Uterus (tissue), 4 donors: ENCODE data around the gene TOMM40. TPM values are rescaled to one million over a fixed set of nuclear protein-coding genes. Genes with fewer than 3 reads are reported as not detected.
"Not testable (repeated sequence)": the region's sequence is repeated elsewhere in the genome, so short reads cannot be mapped to it uniquely, and the experiment has no call there.

Experiments used
- DNase-seq, 2 donors: peaks; one replicate each; pipeline ENCODE4 v3.0.0-alpha.2; 2019 to 2020
- H3K27ac ChIP-seq, 2 donors: fragments of 200-600 bp; sonication (generic); 1 replicate in 1 of 2; 2 replicates in 1 of 2; pipeline ENCODE4 v1.5.1; 2016 to 2018
- H3K27me3 ChIP-seq, 2 donors: fragments of 200-600 bp; sonication (generic); one replicate each; pipeline ENCODE4 v1.5.1; 2018 to 2019; ENCODE audit warnings: control low read depth in 1 of 2
- H3K36me3 ChIP-seq, 2 donors: fragments of 200-600 bp; sonication (generic); one replicate each; pipeline ENCODE4 v1.5.1; 2019; ENCODE audit warnings: control low read depth in 1 of 2
- H3K4me1 ChIP-seq, 2 donors: fragments of 200-600 bp; sonication (generic); one replicate each; pipeline ENCODE4 v1.5.1; 2018 to 2019; ENCODE audit warnings: control low read depth in 1 of 2
- H3K4me3 ChIP-seq, 2 donors: fragments of 200-600 bp; sonication (generic); 1 replicate in 1 of 2; 2 replicates in 1 of 2; pipeline ENCODE4 v1.5.1; 2018 to 2019; ENCODE audit warnings: mild to moderate bottlenecking in 1 of 2
- H3K9me3 ChIP-seq, 2 donors: fragments of 200-600 bp; sonication (generic); one replicate each; pipeline ENCODE4 v1.5.1; 2019; ENCODE audit warnings: control low read depth in 1 of 2
- POLR2A ChIP-seq, 2 donors: fragments of 450-650 bp; IDR thresholded peaks; one replicate each; pipeline ENCODE4 v1.6.1; 2016; ENCODE audit warnings: antibody characterized with exemption in 2 of 2, mild to moderate bottlenecking in 1 of 2, moderate library complexity in 1 of 2
- intact Hi-C: fragments of 100-400 bp; cut with DNase I; formaldehyde crosslinking; loops from one replicate; pipeline ENCODE4 v1.15.1; 2023; ENCODE audit warnings: low total_unique reads
- total RNA-seq, 4 donors: library from RNA; depleted of rRNA in 3 of 4; stranded (reverse); fragments of >200 nt in 3 of 4; gene quantifications; one replicate each; pipeline versions ENCODE4 v1.1.0 to v1.2.4, GENCODE V29; 2014 to 2023
- TF ChIP-seq, protein P1 (sequence below), 4 experiments: fragments of 200-600 bp in 2 of 4; fragments of 450-650 bp in 2 of 4; sonication (generic) in 2 of 4; IDR thresholded peaks; one replicate each; pipeline ENCODE4 v1.5.1; 2016 to 2019; ENCODE audit warnings: antibody characterized with exemption in 4 of 4, mild to moderate bottlenecking in 2 of 4, moderate library complexity in 1 of 4
- donor health status: DM: yes; HTN: yes; CAD: no.

Gene TOMM40
- total RNA-seq, 4 donors from 2014 or later = 10.5 to 38.2 (median 24.1) TPM

- TF ChIP-seq, protein P1, sequence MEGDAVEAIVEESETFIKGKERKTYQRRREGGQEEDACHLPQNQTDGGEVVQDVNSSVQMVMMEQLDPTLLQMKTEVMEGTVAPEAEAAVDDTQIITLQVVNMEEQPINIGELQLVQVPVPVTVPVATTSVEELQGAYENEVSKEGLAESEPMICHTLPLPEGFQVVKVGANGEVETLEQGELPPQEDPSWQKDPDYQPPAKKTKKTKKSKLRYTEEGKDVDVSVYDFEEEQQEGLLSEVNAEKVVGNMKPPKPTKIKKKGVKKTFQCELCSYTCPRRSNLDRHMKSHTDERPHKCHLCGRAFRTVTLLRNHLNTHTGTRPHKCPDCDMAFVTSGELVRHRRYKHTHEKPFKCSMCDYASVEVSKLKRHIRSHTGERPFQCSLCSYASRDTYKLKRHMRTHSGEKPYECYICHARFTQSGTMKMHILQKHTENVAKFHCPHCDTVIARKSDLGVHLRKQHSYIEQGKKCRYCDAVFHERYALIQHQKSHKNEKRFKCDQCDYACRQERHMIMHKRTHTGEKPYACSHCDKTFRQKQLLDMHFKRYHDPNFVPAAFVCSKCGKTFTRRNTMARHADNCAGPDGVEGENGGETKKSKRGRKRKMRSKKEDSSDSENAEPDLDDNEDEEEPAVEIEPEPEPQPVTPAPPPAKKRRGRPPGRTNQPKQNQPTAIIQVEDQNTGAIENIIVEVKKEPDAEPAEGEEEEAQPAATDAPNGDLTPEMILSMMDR (IDR thresholded peaks at IDR 0.05) = no peak
- TF ChIP-seq POLR2A (IDR thresholded peaks at IDR 0.05) = no peak
- H3K27me3 ChIP-seq = no peaks in the 10 kb centered on the region
Measured at GRCh38 chr19:44851427-44851826, 39.6 kb upstream of the TOMM40 start.

GRCh38 chr19:44855606-44856005, 35.4 kb upstream of the TOMM40 start:
- Histone ChIP-seq H3K27me3 (no peaks in the 10 kb centered on the region), H3K4me1 (peaks cover 0 to under 1% of the 10 kb centered on the region in 2 donors), H3K27ac (no peak overlapping the region), H3K9me3 (no peaks in the 10 kb centered on the region), H3K36me3 (no peaks in the 10 kb centered on the region), H3K4me3 (no peak overlapping the region)
- no peak for TF ChIP-seq POLR2A (IDR thresholded peaks at IDR 0.05)
- TF ChIP-seq, protein P1 (IDR thresholded peaks at IDR 0.05) = no peak
- no peak for DNase-seq
- intact Hi-C loops = no loop called here

More at GRCh38 chr19:44851427-44851826, 39.6 kb upstream of the TOMM40 start:
- Histone ChIP-seq H3K36me3 (no peaks in the 10 kb centered on the region), H3K9me3 (no peaks in the 10 kb centered on the region), H3K27ac (no peak overlapping the region), H3K4me1 (peaks cover 3 to 12% of the 10 kb centered on the region in 2 donors), H3K4me3 (no peak overlapping the region)
- intact Hi-C loops = no loop called here
- no peak for DNase-seq

- Histone ChIP-seq H3K4me1 (no peaks in the 10 kb centered on the region), H3K27me3 (no peaks in the 10 kb centered on the region), H3K9me3 (no peaks in the 10 kb centered on the region), H3K4me3 (no peak overlapping the region), H3K36me3 (no peaks in the 10 kb centered on the region), H3K27ac (peak overlapping the region in 1 of 2 donors; percentile 10)
- no peak for TF ChIP-seq POLR2A (IDR thresholded peaks at IDR 0.05)
- DNase-seq = no peak
- intact Hi-C loops = no loop called here
Measured at GRCh38 chr19:44856421-44857083, 34.5 kb upstream of the TOMM40 start.

DNA sequence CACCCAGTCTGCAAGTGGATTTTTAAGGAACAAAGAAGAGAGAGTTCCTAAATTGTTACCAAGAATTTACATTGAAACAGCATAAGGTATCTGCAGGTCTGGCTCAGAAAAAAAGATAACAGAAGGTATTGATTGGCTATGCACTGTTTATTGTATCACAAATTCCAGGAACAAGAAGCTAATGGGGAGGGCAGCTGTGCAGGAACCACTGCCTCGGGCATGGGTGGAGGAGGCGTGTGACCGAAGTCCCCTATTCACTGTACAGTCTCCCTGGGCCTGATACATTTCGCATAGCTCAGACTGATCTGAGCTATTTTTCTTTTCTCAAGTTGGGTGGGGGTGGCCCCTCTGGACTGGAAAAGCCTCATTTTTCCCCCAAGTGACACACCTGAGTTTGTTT, 33.2 kb upstream of the TOMM40 start:
- Histone ChIP-seq H3K4me1 (no peaks in the 10 kb centered on the region), H3K27me3 (no peaks in the 10 kb centered on the region), H3K27ac (no peak overlapping the region), H3K4me3 (no peak overlapping the region), H3K36me3 (no peaks in the 10 kb centered on the region), H3K9me3 (no peaks in the 10 kb centered on the region)
- no peak for TF ChIP-seq POLR2A (IDR thresholded peaks at IDR 0.05)
- TF ChIP-seq, protein P1 (IDR thresholded peaks at IDR 0.05) = no peak
- no peak for DNase-seq
- intact Hi-C loops = no loop called here

GRCh38 chr19:44861576-44861975, 29.5 kb upstream of the TOMM40 start:
- H3K36me3 ChIP-seq, intact Hi-C loops, H3K4me3 ChIP-seq: not testable (repeated sequence)

GRCh38 chr19:44863990-44864389, 27.1 kb upstream of the TOMM40 start:
- no peak for DNase-seq
- Histone ChIP-seq H3K9me3 (no peaks in the 10 kb centered on the region), H3K27ac (no peak overlapping the region), H3K27me3 (no peaks in the 10 kb centered on the region), H3K4me1 (no peaks in the 10 kb centered on the region), H3K4me3 (no peak overlapping the region), H3K36me3 (no peaks in the 10 kb centered on the region)
- intact Hi-C loops = no loop called here
- TF ChIP-seq, protein P1 (IDR thresholded peaks at IDR 0.05) = no peak
- no peak for TF ChIP-seq POLR2A (IDR thresholded peaks at IDR 0.05)

More at GRCh38 chr19:44861576-44861975, 29.5 kb upstream of the TOMM40 start:
- not testable (repeated sequence) for H3K27ac ChIP-seq, H3K9me3 ChIP-seq, H3K27me3 ChIP-seq, H3K4me1 ChIP-seq, DNase-seq
